KMS-11 (cell line): ENCODE data around the gene PBX3.

ENCODE experiments used
- H2AFZ ChIP-seq: fragments of 200-600 bp; sonication (generic); 2 replicates; pipeline ENCODE4 v1.6.1; 2016; ENCODE audit warnings: antibody characterized with exemption, mixed run types, low read depth
- H3K27ac ChIP-seq: fragments of 200-600 bp; sonication (generic); 2 replicates; pipeline ENCODE4 v1.6.1; 2016; ENCODE audit warnings: mild to moderate bottlenecking, mixed run types
- H3K27me3 ChIP-seq: fragments of 200-600 bp; sonication (generic); 2 replicates; pipeline ENCODE4 v1.6.1; 2017; ENCODE audit warnings: mild to moderate bottlenecking, low read depth, mixed run types, moderate library complexity; ENCODE audit not compliant: insufficient read depth
- H3K36me3 ChIP-seq: fragments of 200-600 bp; sonication (generic); 2 replicates; pipeline ENCODE4 v1.6.1; 2017; ENCODE audit warnings: mild to moderate bottlenecking, mixed run types; ENCODE audit not compliant: insufficient read depth
- H3K4me1 ChIP-seq: fragments of 200-600 bp; sonication (generic); 2 replicates; pipeline ENCODE4 v1.6.1; 2016; ENCODE audit warnings: mild to moderate bottlenecking, low read depth, mixed run types; ENCODE audit not compliant: poor library complexity, severe bottlenecking
- H3K4me2 ChIP-seq: fragments of 200-600 bp; sonication (generic); 2 replicates; pipeline ENCODE4 v1.7.0; 2016; ENCODE audit warnings: mild to moderate bottlenecking, mixed run types
- H3K4me3 ChIP-seq: fragments of 200-600 bp; sonication (generic); IDR thresholded peaks from 2 replicates; pipeline ENCODE4 v1.6.1; 2017; ENCODE audit warnings: low read depth, low read length, mixed read lengths; ENCODE audit not compliant: insufficient read depth
- H3K79me2 ChIP-seq: fragments of 200-600 bp; sonication (generic); 2 replicates; pipeline ENCODE4 v1.6.1; 2016; ENCODE audit warnings: low read depth, mixed run types; ENCODE audit not compliant: insufficient read depth
- H3K9ac ChIP-seq: fragments of 200-600 bp; sonication (generic); 2 replicates; pipeline ENCODE4 v1.6.1; 2016; ENCODE audit warnings: mild to moderate bottlenecking, mixed run types
- H4K20me1 ChIP-seq: fragments of 200-600 bp; sonication (generic); 2 replicates; pipeline ENCODE4 v1.6.1; 2016; ENCODE audit warnings: mild to moderate bottlenecking, mixed run types; ENCODE audit not compliant: insufficient read depth
- CTCF ChIP-seq: fragments of 200-600 bp; sonication (generic); conservative IDR thresholded peaks from 2 replicates; pipeline ENCODE4 v1.6.1; 2017; ENCODE audit warnings: low read depth, mild to moderate bottlenecking, antibody characterized with exemption, low read length, moderate library complexity, mixed read lengths

Gene PBX3

GRCh38 chr9:125971050-125971449 is 223.9 kb downstream of the PBX3 start:
- Histone ChIP-seq H3K4me3 (no peak overlapping the region), H3K79me2 (no peaks in the 10 kb centered on the region), H3K27me3 (no peaks in the 10 kb centered on the region), H3K27ac (no peak overlapping the region), H4K20me1 (no peaks in the 10 kb centered on the region), H3K4me1 (no peaks in the 10 kb centered on the region), H2AFZ (no peak overlapping the region), H3K36me3 (no peaks in the 10 kb centered on the region), H3K4me2 (no peak overlapping the region), H3K9ac (no peak overlapping the region)
- no peak for TF ChIP-seq CTCF

GRCh38 chr9:125972012-125972729 is 225.0 kb downstream of the PBX3 start:
- no peaks in the 10 kb centered on the region for H4K20me1 ChIP-seq
- no peaks in the 10 kb centered on the region for H3K36me3 ChIP-seq
- H3K4me1 ChIP-seq = no peaks in the 10 kb centered on the region
- no peak overlapping the region for H3K4me2 ChIP-seq
- H3K27me3 ChIP-seq = no peaks in the 10 kb centered on the region
- no peak overlapping the region for H3K9ac ChIP-seq
- H3K79me2 ChIP-seq = no peaks in the 10 kb centered on the region
- no peak overlapping the region for H3K4me3 ChIP-seq
- no peak for TF ChIP-seq CTCF
- H3K27ac ChIP-seq = no peak overlapping the region
- H2AFZ ChIP-seq = no peak overlapping the region

DNA sequence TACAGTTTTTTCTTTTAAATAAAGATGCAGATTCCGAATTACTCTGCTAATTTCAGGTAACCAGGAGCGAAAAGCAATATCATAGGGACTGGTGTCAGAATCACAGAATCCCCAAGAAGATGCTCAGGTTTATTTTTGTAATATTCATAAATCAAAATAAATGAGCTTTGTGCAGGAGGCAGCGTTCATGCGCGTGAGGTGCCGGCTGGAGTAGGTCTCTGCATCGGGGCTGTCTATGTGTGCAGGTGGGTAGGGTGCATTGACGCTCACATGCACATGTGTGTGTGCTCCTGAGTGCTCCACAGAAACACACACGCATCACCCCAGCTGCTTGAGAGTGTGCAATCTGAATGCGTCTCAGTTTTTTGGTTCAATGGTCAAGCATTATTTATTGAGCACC is 226.4 kb downstream of the PBX3 start:
- no peak overlapping the region for H2AFZ ChIP-seq
- no peaks in the 10 kb centered on the region for H3K27me3 ChIP-seq
- no peak overlapping the region for H3K9ac ChIP-seq
- no peak overlapping the region for H3K27ac ChIP-seq
- no peak for TF ChIP-seq CTCF
- H3K4me2 ChIP-seq = no peak overlapping the region
- no peaks in the 10 kb centered on the region for H3K4me1 ChIP-seq
- no peaks in the 10 kb centered on the region for H4K20me1 ChIP-seq
- no peaks in the 10 kb centered on the region for H3K36me3 ChIP-seq
- H3K4me3 ChIP-seq = no peak overlapping the region
- no peaks in the 10 kb centered on the region for H3K79me2 ChIP-seq

DNA sequence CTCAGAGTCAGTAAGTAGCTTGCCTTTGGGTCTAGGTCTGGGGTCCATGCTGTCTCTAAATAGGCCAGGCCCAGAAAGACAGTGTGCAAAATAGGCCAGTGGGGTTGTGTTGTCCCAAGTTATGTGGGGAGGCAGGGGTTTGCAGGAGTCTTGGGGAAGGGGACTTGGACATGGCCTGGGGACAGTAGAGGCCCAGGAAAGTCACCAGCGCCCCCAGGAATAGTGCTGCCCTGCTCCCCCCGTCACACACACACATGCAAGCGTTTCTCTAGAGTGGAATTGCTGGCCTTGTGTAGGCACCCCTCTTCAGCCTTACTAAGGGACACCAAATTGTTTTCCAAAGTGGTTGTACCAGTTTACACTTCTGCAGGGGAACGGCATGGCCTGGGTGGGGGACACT is 227.5 kb downstream of the PBX3 start:
- Histone ChIP-seq H3K9ac (no peak overlapping the region), H3K4me2 (no peak overlapping the region), H3K79me2 (no peaks in the 10 kb centered on the region), H3K27me3 (no peaks in the 10 kb centered on the region), H2AFZ (no peak overlapping the region), H4K20me1 (no peaks in the 10 kb centered on the region), H3K4me3 (no peak overlapping the region), H3K36me3 (no peaks in the 10 kb centered on the region), H3K4me1 (no peaks in the 10 kb centered on the region), H3K27ac (no peak overlapping the region)
- TF ChIP-seq CTCF = no peak
